Activated T-cell treated with anti-CD3 and anti-CD28 coated beads for 4 hours (primary cell): ENCODE results near the gene HSD17B11.
"Not testable (repeated sequence)": the region's sequence is repeated elsewhere in the genome, so short reads cannot be mapped to it uniquely, and the experiment has no call there.

Experiments
- DNase-seq: peaks from one replicate; pipeline ENCODE4 v3.0.0-alpha.2; 2020

Gene HSD17B11

DNA sequence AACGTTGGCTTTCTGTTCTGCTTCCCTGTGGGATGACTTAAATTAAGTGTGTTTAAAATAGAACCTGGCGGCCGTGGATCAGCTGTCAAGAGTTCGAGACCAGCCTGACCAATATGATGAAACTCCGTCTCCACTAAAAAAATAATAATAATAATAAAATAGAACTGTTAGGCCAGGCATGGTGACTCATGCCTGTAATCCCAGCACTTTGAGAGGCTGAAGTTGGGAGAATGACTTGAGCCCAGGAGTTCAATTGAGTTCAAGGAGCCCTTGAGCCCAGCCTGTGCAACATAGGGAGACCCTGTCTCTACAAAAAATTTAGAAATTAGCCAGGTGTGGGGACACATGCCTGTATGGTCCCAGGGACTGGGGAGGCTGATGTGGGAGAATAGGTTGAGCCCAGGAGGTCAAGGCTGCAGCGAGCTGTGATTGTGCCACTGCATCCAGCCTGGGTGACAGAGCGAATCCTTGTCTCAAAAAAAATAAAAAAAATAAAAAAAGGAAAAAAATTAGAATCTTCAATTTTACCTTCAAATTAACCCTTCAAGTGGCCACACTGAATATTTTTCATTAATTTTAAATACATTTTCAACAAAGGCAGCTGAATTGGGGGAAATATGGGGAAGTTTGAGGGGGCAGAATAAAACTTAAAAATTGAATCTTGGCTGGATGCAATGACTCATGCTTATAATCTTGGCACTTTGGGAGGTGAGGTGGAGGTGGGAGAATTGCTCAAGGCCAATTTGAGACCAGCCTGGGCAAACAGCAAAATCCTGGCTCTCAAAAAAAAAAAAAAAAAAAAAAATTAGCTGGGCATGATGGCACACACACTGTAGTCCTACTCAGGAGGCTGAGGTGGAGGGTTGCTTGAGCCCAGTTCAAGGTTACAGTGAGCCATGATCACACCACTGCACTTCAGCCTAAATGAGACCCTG lies 36.6 kb downstream of the HSD17B11 start:
- no peak for DNase-seq

DNA sequence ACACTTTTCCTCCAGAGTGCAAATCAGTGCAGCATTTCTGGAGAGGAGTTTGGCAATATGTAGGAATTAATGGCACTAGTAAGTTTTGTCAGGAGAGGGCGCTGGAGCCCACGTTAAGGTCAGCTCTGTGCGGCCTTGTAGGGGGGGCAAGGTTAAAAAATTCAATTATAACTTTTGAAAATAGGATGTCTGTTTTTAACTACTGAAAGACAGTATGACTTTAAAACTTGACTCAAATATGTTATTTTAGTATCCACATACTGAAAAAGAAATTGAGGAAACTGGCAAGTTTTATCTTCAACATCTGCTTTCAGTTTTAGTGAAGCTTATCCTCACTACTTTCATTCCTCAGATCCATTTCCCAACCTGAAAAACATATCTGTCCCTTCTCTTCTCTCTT lies 37.4 kb downstream of the HSD17B11 start:
- no peak for DNase-seq

DNA sequence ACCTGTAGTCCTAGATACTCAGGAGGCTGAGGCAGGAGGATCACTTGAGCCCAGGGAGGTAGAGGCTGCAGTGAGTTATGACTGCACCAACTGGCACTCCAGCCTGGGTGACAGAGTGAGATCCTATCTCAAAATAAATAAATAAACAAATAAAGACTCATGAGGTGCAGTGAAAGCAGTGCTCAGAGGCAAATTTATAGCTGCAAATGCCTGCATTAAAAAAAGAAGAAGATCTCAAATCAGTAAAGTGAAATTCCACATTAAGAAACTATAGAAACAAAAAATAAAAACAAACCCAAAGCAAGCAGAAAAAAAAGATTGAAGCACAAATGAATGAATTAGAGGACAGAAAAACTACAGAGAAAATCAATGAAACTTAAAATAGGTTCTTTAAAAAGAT lies 45.8 kb downstream of the HSD17B11 start:
- DNase-seq: no peak

DNA sequence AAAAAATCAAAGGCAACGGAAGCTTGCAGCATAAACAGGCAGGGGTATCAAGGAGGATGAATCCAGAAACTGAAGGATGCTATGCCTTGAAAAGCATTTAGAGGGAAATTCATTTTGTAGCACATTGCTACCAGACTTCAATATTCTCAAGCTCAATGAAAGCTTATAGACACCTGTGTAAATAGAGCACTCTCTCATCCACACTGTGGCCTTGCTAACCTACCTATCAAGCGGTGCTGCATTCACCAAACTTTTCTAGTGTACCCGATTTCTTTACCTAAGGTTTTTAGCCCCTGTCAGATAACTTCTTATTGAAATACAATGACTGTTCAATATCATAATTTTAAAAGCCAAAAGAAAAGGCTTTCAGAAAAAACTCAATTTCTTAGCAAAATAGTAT lies 48.1 kb downstream of the HSD17B11 start:
- DNase-seq: no peak

DNA sequence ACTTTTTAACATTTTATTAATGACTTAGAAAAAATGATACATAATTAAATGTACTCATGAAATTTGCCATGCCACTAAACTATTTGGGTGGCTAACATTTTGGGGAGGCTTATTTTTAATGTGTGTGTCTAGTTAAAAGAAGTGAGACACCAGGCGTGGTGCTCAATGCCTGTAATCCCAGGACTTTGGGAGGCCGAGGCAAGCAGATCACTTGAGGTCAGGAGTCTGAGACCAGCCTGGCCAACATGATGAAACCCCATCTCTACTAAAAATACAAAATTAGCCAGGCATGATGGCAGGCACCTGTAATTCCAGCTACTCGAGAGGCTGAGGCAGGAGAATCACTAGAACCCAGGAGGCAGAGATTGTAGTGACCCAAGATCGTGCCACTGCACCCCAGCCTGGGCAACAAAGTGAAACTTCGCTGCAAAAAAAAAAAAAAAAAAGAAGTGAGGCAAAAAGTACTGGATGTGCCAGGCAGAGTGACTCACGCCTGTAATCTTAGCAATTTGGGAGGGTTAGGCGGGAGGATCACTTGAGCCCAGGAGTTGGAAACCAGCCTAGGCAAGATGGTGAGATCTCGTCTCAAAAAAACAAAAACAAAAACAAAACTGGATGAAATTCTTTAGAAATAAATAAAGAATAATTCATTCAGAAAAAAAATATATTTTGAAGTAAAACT lies 48.9 kb downstream of the HSD17B11 start:
- not testable (repeated sequence) for DNase-seq

GRCh38 chr4:87339440-87339839 lies 51.5 kb downstream of the HSD17B11 start:
- no peak for DNase-seq

DNA sequence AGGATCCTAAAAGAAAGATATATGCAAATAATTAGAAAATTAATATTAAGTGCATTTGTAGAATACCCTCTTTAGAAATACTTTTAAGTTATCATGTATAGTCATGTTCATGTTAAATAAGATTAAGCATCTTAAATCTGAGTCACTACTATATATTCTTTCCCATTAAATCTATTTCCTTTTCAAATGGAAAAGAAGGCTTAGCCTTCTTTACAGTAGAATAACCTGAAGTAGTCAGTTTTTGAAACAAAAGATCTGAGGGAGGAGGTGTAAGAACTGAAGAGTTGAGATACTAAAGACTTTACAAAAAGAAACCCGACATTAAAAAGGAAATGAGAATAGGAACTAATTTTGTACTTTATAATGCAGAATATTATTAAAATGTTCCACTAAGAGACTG lies 53.6 kb downstream of the HSD17B11 start:
- DNase-seq: no peak

DNA sequence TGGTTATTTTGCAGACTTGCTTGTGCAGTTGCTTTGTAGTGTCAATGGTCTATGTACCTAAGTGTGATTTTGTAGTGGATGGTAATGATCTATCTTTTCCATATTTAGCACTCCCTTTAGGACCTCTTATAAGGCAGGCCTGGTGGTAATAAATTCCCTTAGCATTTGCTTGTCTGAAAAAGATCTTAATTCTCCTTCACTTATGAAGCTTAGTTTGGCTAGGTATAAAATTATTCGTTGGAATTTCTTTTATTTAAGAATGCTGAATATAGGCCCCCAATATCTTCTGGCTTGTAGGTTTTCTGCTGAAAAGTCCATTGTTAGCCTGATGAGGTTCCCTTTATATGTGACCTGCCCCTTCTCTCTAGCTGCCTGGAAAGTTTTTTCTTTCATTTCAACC lies 57.7 kb downstream of the HSD17B11 start:
- no peak for DNase-seq

DNA sequence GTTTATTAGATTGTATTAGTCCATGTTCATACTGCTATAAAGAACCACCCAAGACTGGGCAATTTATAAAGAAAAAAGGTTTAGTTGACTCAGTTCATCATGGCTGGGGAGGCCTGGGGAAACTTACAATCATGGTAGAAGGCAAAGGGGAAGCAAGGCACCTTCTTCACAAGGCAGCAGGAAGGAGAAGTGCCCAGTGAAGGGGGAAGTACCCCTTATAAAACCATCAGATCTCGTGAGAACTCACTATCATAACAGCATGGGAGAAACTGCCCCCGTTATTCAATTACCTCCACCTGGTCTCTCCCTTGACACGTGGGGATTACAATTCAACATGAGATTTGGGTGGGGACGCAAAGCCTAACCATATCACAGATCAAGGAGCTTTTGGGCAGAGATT lies 60.2 kb downstream of the HSD17B11 start:
- DNase-seq: no peak

- DNase-seq: no peak
These were observed 63.9 kb downstream of the HSD17B11 start for GRCh38 chr4:87327136-87327535.

DNA sequence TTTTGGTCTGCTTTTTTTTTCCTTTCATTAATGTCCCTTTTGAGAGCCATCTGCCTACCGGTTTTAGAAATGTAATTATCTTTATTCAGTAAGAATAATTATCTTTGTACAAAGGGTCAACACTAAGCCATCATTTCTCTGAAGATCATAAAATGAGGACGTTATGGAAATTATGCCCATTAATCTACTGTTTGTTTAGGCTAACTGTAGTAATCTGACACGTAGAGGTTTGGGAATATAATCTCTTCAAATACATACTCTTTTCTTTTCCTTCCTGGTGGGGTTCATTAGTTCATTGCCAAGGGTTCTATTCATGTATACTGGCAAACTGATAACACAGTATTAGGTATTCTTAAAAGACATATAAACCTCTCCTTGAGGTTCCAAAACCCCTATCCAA lies 64.5 kb downstream of the HSD17B11 start:
- no peak for DNase-seq

- DNase-seq: no peak
These were observed 68.2 kb downstream of the HSD17B11 start, which contains the start of gene HSD17B13 for GRCh38 chr4:87322754-87323153. HSD17B13 (minus strand) TSS chr4:87322882; CDS start chr4:87322841, 41 bp downstream.

DNA sequence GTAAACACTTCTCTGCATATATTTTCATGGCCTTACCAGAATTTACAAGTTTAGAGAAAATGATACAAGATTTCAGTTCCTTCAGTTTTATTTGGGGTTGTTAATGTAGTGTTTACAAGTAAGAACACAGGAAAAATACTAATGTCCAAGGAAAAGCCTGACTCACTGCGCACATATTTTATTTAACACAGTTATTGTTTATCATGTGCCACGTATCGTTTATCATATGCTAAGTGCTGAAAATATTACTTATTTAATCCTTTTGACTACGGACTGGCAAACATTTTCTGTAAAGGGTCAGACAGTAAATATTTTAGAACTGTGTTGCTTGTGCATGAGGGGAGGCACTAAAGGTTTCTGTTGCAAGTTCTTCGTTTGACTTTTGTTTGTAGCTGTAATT lies 69.1 kb downstream of the HSD17B11 start:
- no peak for DNase-seq

- no peak for DNase-seq
These were observed 73.5 kb downstream of the HSD17B11 start for GRCh38 chr4:87317527-87317926.

- no peak for DNase-seq
These were observed 74.0 kb downstream of the HSD17B11 start for GRCh38 chr4:87316961-87317360.

- DNase-seq: not testable (repeated sequence)
These were observed 76.0 kb downstream of the HSD17B11 start for GRCh38 chr4:87315000-87315399.

DNA sequence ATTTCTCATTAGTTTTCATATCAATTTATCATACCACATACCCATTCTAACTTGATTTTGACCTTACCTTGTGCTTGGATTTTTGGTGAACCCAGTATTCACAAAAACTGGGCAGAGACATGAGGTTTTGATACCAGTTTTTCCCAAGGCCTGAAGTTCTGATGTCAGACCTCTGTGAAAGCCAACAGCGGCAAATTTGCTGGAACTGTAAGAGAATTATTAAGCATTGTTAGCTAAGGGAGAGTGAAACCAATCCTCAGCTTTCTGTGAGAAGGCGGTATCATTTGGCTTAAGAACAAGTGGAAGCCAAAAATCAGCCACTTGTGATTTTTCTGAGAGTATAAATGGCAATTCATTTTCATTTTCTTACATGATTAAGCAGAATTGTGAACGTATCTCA lies 77.2 kb downstream of the HSD17B11 start:
- no peak for DNase-seq

DNA sequence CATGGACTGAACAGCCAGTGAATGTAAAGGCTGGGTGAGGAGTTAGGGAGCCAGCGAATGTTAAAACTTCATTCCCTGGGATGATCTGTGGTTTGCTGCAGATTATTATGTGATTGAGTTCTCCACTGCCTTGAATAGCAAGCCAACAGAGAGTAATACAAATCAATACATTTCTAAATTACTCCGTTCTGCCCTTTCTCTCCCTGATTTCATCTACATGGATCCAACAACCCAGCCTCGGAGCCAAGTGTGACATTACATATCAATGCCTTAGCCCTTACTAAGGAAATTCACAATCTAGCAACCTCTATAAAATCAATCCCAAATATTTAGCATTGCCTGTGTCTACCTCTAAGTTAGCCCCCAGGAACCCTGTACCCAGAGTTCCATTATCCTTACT lies 79.3 kb downstream of the HSD17B11 start:
- no peak for DNase-seq

DNA sequence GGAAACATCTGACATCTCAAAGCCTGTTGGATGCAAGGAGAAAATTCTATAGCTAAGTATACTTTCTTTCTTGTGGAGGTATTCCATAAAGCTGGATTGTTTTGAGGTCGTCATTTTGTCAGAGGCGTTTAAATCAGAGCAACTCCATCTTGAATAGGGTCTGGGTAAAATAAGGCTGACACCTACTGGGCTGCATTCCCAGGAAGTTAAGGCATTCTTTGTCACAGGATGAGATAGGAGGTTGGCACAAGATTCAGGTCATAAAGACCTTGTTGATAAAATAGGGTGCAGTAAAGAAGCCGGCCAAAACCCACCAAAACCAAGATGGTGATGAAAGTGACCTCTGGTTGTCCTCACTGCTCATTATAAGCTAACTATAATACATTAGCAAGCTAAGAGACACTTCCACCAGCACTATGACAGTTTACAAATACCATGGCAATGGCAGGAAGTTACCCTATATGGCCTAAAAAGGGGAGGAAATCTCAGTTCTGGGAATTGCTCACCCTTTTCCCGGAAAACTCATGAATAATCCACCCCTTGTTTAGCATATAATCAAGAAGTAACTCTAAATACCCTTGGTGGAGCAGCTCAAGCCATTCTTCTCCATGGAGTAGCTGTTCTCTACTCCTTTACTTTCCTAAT lies 80.2 kb downstream of the HSD17B11 start:
- DNase-seq: no peak

- no peak for DNase-seq
These were observed 81.4 kb downstream of the HSD17B11 start for GRCh38 chr4:87309625-87310024.

GRCh38 chr4:87306056-87306455 lies 84.9 kb downstream of the HSD17B11 start:
- no peak for DNase-seq

DNA sequence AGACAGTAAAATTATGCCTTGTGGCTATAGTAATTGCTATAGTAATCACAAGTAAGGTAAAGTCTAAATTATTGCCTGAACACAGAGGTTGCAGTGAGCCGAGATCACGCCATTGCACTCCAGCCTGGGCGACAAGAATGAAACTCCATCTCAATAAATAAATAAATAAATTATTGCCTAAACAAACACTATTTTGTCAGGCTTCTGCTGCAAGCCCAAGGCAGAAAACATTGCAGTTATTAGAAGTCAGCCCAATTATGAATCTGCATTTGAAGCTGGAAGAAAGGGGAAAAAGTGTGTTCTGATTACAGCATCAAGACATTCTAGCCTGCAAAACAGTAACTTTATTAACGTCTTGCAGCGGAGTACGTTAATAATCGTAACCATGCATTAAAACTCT lies 85.4 kb downstream of the HSD17B11 start:
- no peak for DNase-seq

DNA sequence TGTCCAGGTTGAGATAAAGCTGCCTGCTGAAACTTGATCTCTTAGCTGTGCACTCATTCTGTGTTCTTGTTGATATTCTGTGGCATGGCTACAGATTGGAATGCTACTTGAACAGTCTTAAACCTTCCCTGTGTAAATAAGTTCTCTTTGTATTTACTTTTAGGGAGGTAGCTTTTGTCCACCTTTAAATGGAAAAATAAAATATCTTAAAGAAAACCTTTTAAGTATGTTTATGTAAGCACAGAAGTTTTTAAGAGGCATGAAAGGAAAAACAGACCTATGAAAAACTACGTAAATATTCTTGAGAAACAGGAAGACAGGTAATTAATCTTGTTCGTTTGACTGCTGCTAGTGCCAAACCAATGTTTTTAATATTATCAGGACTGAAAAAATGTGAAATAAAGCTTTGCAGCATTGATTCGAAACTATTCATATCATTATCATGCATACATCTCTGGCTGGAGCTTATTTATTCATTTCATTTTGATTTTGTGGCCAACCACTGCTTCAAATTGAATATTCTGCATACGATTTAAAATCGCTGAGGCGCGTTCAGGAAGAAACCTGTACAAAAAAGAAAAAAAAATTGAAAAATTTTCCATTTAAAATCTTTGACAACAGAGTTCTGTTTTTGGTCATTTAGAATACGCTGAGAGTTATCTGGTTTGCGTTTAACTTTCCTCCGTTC lies 86.1 kb downstream of the HSD17B11 start:
- DNase-seq: no peak
